Parathyroid adenoma (tissue), 2 donors: ENCODE data around the gene ISG20L2.

ENCODE experiments used
- H2AFZ ChIP-seq: fragments of 300-600 bp; sonication (generic); one replicate; pipeline ENCODE4 v1.7.0; 2017; ENCODE audit warnings: antibody characterized with exemption, mild to moderate bottlenecking
- H3K27ac ChIP-seq: fragments of 300-600 bp; sonication (generic); one replicate; pipeline ENCODE4 v1.7.0; 2017
- H3K27me3 ChIP-seq: fragments of 300-600 bp; sonication (generic); one replicate; pipeline ENCODE4 v1.7.0; 2017; ENCODE audit warnings: low read length; ENCODE audit not compliant: control insufficient read depth, insufficient read depth
- H3K36me3 ChIP-seq: fragments of 300-600 bp; sonication (generic); one replicate; pipeline ENCODE4 v1.7.0; 2017; ENCODE audit warnings: low read length; ENCODE audit not compliant: control insufficient read depth, insufficient read depth
- H3K4me1 ChIP-seq: fragments of 300-600 bp; sonication (generic); one replicate; pipeline ENCODE4 v1.7.0; 2017; ENCODE audit warnings: control low read depth
- H3K4me2 ChIP-seq: fragments of 300-600 bp; sonication (generic); one replicate; pipeline ENCODE4 v1.7.0; 2017; ENCODE audit warnings: low read length
- H3K4me3 ChIP-seq: fragments of 300-600 bp; sonication (generic); one replicate; pipeline ENCODE4 v1.7.0; 2017; ENCODE audit warnings: low read depth, low read length
- H3K79me2 ChIP-seq: fragments of 300-600 bp; sonication (generic); one replicate; pipeline ENCODE4 v1.7.0; 2017; ENCODE audit warnings: control low read depth
- H3K9ac ChIP-seq: fragments of 300-600 bp; sonication (generic); one replicate; pipeline ENCODE4 v1.7.0; 2017; ENCODE audit warnings: mild to moderate bottlenecking
- H3K9me3 ChIP-seq: fragments of 300-600 bp; sonication (generic); one replicate; pipeline ENCODE4 v1.7.0; 2017; ENCODE audit warnings: low read length; ENCODE audit not compliant: control insufficient read depth
- TF ChIP-seq, protein P1 (sequence below): fragments of 300-600 bp; sonication (generic); IDR thresholded peaks from one replicate; pipeline ENCODE4 v1.7.0; 2017; ENCODE audit warnings: antibody characterized with exemption, mild to moderate bottlenecking
- donor health status: primary hyperparathyroidism.

ISG20L2 gene

GRCh38 chr1:156681196-156681960 lies 47.2 kb downstream of the ISG20L2 start:
- no peak overlapping the region for H3K27ac ChIP-seq
- no peak overlapping the region for H3K4me3 ChIP-seq
- H2AFZ ChIP-seq = no peak overlapping the region
- H3K9ac ChIP-seq = no peak overlapping the region
- H3K27me3 ChIP-seq = peaks cover 12% of the 10 kb centered on the region
- TF ChIP-seq, protein P1, sequence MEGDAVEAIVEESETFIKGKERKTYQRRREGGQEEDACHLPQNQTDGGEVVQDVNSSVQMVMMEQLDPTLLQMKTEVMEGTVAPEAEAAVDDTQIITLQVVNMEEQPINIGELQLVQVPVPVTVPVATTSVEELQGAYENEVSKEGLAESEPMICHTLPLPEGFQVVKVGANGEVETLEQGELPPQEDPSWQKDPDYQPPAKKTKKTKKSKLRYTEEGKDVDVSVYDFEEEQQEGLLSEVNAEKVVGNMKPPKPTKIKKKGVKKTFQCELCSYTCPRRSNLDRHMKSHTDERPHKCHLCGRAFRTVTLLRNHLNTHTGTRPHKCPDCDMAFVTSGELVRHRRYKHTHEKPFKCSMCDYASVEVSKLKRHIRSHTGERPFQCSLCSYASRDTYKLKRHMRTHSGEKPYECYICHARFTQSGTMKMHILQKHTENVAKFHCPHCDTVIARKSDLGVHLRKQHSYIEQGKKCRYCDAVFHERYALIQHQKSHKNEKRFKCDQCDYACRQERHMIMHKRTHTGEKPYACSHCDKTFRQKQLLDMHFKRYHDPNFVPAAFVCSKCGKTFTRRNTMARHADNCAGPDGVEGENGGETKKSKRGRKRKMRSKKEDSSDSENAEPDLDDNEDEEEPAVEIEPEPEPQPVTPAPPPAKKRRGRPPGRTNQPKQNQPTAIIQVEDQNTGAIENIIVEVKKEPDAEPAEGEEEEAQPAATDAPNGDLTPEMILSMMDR = no peak
- H3K4me1 ChIP-seq = no peaks in the 10 kb centered on the region
- no peaks in the 10 kb centered on the region for H3K9me3 ChIP-seq
- H3K4me2 ChIP-seq = no peak overlapping the region
- no peaks in the 10 kb centered on the region for H3K79me2 ChIP-seq
- no peaks in the 10 kb centered on the region for H3K36me3 ChIP-seq

GRCh38 chr1:156680056-156680455 lies 48.5 kb downstream of the ISG20L2 start:
- TF ChIP-seq, protein P1 = no peak
- H2AFZ ChIP-seq = no peak overlapping the region
- H3K4me1 ChIP-seq = no peaks in the 10 kb centered on the region
- H3K27me3 ChIP-seq = peaks cover 12% of the 10 kb centered on the region
- no peaks in the 10 kb centered on the region for H3K79me2 ChIP-seq
- H3K27ac ChIP-seq = no peak overlapping the region
- H3K4me3 ChIP-seq = no peak overlapping the region
- H3K36me3 ChIP-seq = no peaks in the 10 kb centered on the region
- H3K4me2 ChIP-seq = no peak overlapping the region
- no peaks in the 10 kb centered on the region for H3K9me3 ChIP-seq
- no peak overlapping the region for H3K9ac ChIP-seq

DNA sequence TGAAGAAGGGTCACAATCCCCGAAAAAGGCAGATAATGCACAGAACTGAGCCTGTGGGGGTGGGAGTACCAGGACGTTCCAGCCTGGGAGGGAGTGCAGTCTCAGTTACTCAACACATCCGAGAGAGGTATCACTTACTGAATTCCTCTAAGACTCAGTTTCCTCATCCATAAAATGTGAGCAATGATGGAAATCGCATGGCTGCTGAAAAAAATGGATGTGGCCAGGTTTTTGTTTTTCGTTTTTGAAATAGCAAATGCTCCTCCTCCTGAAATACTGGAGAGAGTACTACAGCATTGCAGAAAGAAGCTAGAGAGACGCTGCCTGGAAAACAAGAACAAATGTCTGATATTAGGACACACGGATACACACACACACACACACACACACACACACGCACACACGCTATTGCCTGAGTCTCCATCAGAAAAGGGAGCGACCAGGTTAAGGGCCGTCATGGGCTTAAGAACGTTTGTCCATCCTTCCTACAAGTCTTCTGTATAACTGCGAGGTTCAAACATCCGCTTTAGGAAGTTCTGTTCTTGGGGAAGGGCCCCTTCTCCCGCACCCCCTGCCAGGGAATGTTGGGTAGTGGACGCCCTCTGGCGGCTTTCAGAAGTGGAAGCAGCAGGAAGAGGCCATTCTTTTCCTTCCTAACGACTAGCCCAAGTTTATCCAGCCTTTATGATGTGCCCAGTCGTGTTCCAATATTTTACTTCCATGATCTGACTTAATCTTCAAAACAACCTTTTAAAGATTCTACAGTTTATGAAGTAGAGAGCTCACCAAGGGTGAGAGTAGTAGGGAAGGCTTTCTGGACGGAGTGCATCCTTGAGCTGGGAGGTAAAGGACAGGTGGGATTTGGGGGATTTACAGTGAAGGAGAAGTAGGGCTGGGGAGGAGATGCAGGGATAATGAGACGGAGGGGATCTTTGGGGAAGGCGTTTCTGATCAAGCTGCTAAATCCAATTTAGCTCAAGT lies 50.7 kb downstream of the ISG20L2 start:
- Histone ChIP-seq H3K27ac (no peak overlapping the region), H3K4me3 (peak overlapping the region; percentile 33), H3K4me1 (no peaks in the 10 kb centered on the region), H3K4me2 (peak overlapping the region; percentile 46), H3K27me3 (peaks cover 9% of the 10 kb centered on the region), H3K9me3 (no peaks in the 10 kb centered on the region), H2AFZ (no peak overlapping the region), H3K79me2 (no peaks in the 10 kb centered on the region), H3K9ac (no peak overlapping the region), H3K36me3 (no peaks in the 10 kb centered on the region)
- TF ChIP-seq, protein P1 = peak; percentile 66

DNA sequence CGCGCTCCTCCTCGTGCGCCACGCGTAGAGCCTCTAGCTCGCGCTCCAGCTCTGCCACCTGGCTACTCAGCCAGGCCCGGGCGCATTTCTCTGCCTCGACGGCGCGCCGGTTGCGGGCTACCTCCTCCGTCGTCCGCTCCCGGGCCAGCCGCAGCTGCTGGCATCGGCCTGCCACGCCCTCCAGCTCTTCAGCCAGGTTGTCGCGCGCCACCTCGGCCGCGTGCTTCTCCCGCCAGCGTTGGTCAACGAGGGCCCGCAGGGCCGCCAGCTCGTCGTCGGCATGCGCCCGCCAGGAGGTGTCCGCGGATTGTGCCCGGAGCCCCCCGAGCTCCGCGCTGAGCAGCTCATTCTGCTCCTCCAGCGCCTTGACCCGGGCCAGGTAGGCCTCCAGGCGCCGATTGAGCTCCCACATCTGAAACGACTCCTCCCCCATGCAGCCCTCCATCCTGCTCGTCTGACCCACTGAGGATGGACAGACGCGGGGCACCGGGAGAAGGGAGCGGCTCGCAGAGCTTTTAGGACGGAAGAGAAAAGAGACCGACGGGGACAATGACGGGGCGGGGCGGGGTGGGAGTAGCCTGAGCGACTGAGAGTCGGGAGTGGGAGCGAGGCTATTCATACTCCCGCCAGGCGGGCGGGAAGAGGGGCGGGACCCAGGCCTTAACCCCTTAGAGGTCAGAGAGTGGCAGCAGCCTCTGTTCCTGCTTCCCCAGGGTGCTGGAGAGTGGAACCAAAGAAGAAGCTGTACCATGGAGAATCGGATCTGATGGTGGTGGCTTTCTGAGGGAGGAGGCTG lies 51.5 kb downstream of the ISG20L2 start, which contains the start of gene NES:
TSS of gene NES (minus strand) at position 588 of the 796 bp plus-strand sequence. CDS start at position 445, 143 bp downstream.
- no peak within 1 kb of the TSS for H2AFZ ChIP-seq
- no peak within 1 kb of the TSS for H3K9ac ChIP-seq
- peak within 1 kb of the TSS; percentile 46 for H3K4me2 ChIP-seq
- peak within 1 kb of the TSS; percentile 61 for H3K4me3 ChIP-seq
- H3K27ac ChIP-seq = peak within 1 kb of the TSS; percentile 29
- H3K79me2 ChIP-seq = no peaks in the 10 kb centered on the region
- H3K27me3 ChIP-seq = peaks cover 9% of the 10 kb centered on the region
- TF ChIP-seq, protein P1 = no peak
- no peaks in the 10 kb centered on the region for H3K9me3 ChIP-seq
- no peaks in the 10 kb centered on the region for H3K36me3 ChIP-seq
- no peaks in the 10 kb centered on the region for H3K4me1 ChIP-seq
